CD4-positive, alpha-beta T cell (primary cell): ENCODE data around the gene G3BP1. TPM values are rescaled to one million over a fixed set of nuclear protein-coding genes. Genes with fewer than 3 reads are reported as not detected.
"Not testable (repeated sequence)": the region's sequence is repeated elsewhere in the genome, so short reads cannot be mapped to it uniquely, and the experiment has no call there.

Experiments used
- ATAC-seq: fragments of 200-7000 bp; cut with Tn5 transposase; one replicate; pipeline ENCODE4 v1.10.0; 2022; ENCODE audit warnings: mild to moderate bottlenecking; ENCODE audit not compliant: poor library complexity
- CTCF ChIA-PET: fragments of 350-600 bp; sonication (Branson Sonifier 250); formaldehyde crosslinking; loops from one replicate; lab custom pipeline; 2021; ENCODE audit warnings: antibody characterized with exemption, inconsistent platforms; lab: Charles Lee
- POLR2A ChIA-PET: fragments of 350-600 bp; sonication (Branson Sonifier 250); formaldehyde crosslinking; loops from one replicate; lab custom pipeline; 2021; ENCODE audit warnings: antibody characterized with exemption, inconsistent platforms; lab: Charles Lee
- DNase-seq, 14 experiments: peaks; one replicate each; pipeline ENCODE4 v3.0.0-alpha.2; 2013 to 2020; ENCODE audit warnings: mixed read lengths in 2 of 14
- H3K27ac ChIP-seq, 2 donors: one replicate each; pipeline versions ENCODE4 v1.5.1 to v1.7.0; 2013; ENCODE audit warnings: low read length in 2 of 2, low read depth in 1 of 2, mild to moderate bottlenecking in 1 of 2
- H3K27me3 ChIP-seq, 2 experiments: 1 replicate in 1 of 2; 2 replicates in 1 of 2; pipeline versions ENCODE4 v1.6.1 to v1.7.0; 2013; ENCODE audit warnings: low read length in 2 of 2, control low read depth in 1 of 2, mild to moderate bottlenecking in 1 of 2, moderate library complexity in 1 of 2; ENCODE audit not compliant: insufficient read depth in 2 of 2, control insufficient read depth in 1 of 2
- H3K36me3 ChIP-seq: one replicate; pipeline ENCODE4 v1.6.1; 2013; ENCODE audit warnings: low read length, control low read depth; ENCODE audit not compliant: insufficient read depth
- H3K4me1 ChIP-seq: one replicate; pipeline ENCODE4 v1.6.1; 2013; ENCODE audit warnings: low read length, control low read depth; ENCODE audit not compliant: insufficient read depth
- H3K4me3 ChIP-seq: one replicate; pipeline ENCODE4 v1.5.1; 2013; ENCODE audit warnings: mild to moderate bottlenecking, low read length, moderate library complexity
- H3K9me3 ChIP-seq, 2 experiments: 1 replicate in 1 of 2; 2 replicates in 1 of 2; pipeline versions ENCODE4 v1.6.1 to v1.7.0; 2013; ENCODE audit warnings: low read length in 2 of 2, mild to moderate bottlenecking in 2 of 2, control low read depth in 1 of 2, moderate library complexity in 1 of 2; ENCODE audit not compliant: control insufficient read depth in 1 of 2, insufficient read depth in 1 of 2
- H3K27ac Mint-ChIP-seq: one replicate; pipeline ENCODE4 v1.8.0; 2020; ENCODE audit warnings: mixed read lengths
- H3K27me3 Mint-ChIP-seq: one replicate; pipeline ENCODE4 v1.8.0; 2021; ENCODE audit warnings: mixed read lengths
- H3K36me3 Mint-ChIP-seq: one replicate; pipeline ENCODE4 v1.8.0; 2021; ENCODE audit warnings: low read depth, mixed read lengths
- H3K4me1 Mint-ChIP-seq: one replicate; pipeline ENCODE4 v1.8.0; 2021; ENCODE audit warnings: low read depth, mixed read lengths
- H3K4me3 Mint-ChIP-seq: one replicate; pipeline ENCODE4 v1.8.0; 2020; ENCODE audit warnings: mild to moderate bottlenecking, mixed read lengths
- H3K9me3 Mint-ChIP-seq: one replicate; pipeline ENCODE4 v1.8.0; 2020; ENCODE audit warnings: mixed read lengths
- intact Hi-C, 2 experiments: fragments of 100-400 bp; cut with DNase I in 1 of 2; cut with micrococcal nuclease in 1 of 2; formaldehyde crosslinking; loops; one replicate each; pipeline versions ENCODE4 v1.15.1 to v1.9.0; 2023 to 2025; cut with DNase I, micrococcal nuclease
- total RNA-seq, 174 experiments: library from RNA in 2 of 174; stranded (reverse) in 2 of 174; gene quantifications; one replicate each; pipeline ENCODE4 v1.2.3 and lab custom pipeline; 2021 to 2026
- TF ChIP-seq, protein P1 (sequence below): fragments of 200-600 bp; IDR thresholded peaks from one replicate; pipeline ENCODE4 v1.8.0; 2022; ENCODE audit warnings: antibody characterized with exemption, mild to moderate bottlenecking

G3BP1 gene
- total RNA-seq, 2 experiments from 2014 or later, result 82.3 to 83.9 TPM

GRCh38 chr5:151779531-151780125 lies 7.9 kb downstream of the G3BP1 start:
- Mint-ChIP-seq H3K27me3 (no peaks in the 10 kb centered on the region), H3K4me1 (peaks cover 89% of the 10 kb centered on the region), H3K36me3 (peaks cover 49% of the 10 kb centered on the region), H3K27ac (peak overlapping the region; percentile 62), H3K4me3 (peak overlapping the region; percentile 60), H3K9me3 (no peaks in the 10 kb centered on the region)
- Histone ChIP-seq H3K27ac (no peak overlapping the region), H3K4me1 (peaks cover 38% of the 10 kb centered on the region), H3K4me3 (no peak overlapping the region), H3K36me3 (peaks cover 18% of the 10 kb centered on the region), H3K9me3 (no peaks in the 10 kb centered on the region), H3K27me3 (no peaks in the 10 kb centered on the region)
- TF ChIP-seq, protein P1, sequence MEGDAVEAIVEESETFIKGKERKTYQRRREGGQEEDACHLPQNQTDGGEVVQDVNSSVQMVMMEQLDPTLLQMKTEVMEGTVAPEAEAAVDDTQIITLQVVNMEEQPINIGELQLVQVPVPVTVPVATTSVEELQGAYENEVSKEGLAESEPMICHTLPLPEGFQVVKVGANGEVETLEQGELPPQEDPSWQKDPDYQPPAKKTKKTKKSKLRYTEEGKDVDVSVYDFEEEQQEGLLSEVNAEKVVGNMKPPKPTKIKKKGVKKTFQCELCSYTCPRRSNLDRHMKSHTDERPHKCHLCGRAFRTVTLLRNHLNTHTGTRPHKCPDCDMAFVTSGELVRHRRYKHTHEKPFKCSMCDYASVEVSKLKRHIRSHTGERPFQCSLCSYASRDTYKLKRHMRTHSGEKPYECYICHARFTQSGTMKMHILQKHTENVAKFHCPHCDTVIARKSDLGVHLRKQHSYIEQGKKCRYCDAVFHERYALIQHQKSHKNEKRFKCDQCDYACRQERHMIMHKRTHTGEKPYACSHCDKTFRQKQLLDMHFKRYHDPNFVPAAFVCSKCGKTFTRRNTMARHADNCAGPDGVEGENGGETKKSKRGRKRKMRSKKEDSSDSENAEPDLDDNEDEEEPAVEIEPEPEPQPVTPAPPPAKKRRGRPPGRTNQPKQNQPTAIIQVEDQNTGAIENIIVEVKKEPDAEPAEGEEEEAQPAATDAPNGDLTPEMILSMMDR, result no peak
- ChIA-PET CTCF (no interaction called here), POLR2A (interaction anchor here (2.4 kb wide), 1 partner anchor 8 kb away, joined by 19 read pairs; the partner anchor contains the start of gene G3BP1)
- no peak for DNase-seq
- no peak for ATAC-seq
- intact Hi-C loops, result loop anchor here (10.0 kb wide), 2 partner anchors 125 to 555 kb away; partner anchors contain the start of gene CCDC69 (in 1 of the 2)

- no peak for ATAC-seq
- H3K27ac ChIP-seq, result peak overlapping the region in 1 of 2 donors; percentile 13
- DNase-seq, result no peak
- no peak overlapping the region for H3K4me3 ChIP-seq
- POLR2A ChIA-PET, result interaction anchor here (2.4 kb wide), 1 partner anchor 8 kb away, joined by 19 read pairs; the partner anchor contains the start of gene G3BP1
- H3K4me1 ChIP-seq, result peaks cover 38% of the 10 kb centered on the region
- peaks cover 18% of the 10 kb centered on the region for H3K36me3 ChIP-seq
- peaks cover 89% of the 10 kb centered on the region for H3K4me1 Mint-ChIP-seq
- intact Hi-C loops, result no loop called here
- peak overlapping the region; percentile 59 for H3K4me3 Mint-ChIP-seq
- TF ChIP-seq, protein P1, result no peak
- peak overlapping the region; percentile 62 for H3K27ac Mint-ChIP-seq
- H3K27me3 Mint-ChIP-seq, result no peaks in the 10 kb centered on the region
- CTCF ChIA-PET, result no interaction called here
- H3K27me3 ChIP-seq, result no peaks in the 10 kb centered on the region
- H3K9me3 Mint-ChIP-seq, result no peaks in the 10 kb centered on the region
- peaks cover 47% of the 10 kb centered on the region for H3K36me3 Mint-ChIP-seq
- H3K9me3 ChIP-seq, result no peaks in the 10 kb centered on the region
Measured at GRCh38 chr5:151780348-151780747, 8.6 kb downstream of the G3BP1 start.

GRCh38 chr5:151781201-151781600 lies 9.4 kb downstream of the G3BP1 start:
- Histone ChIP-seq H3K27me3 (no peaks in the 10 kb centered on the region), H3K36me3 (peaks cover 19% of the 10 kb centered on the region), H3K27ac (no peak overlapping the region), H3K4me3 (no peak overlapping the region), H3K9me3 (no peaks in the 10 kb centered on the region), H3K4me1 (peaks cover 38% of the 10 kb centered on the region)
- Mint-ChIP-seq H3K4me3 (peak overlapping the region; percentile 47), H3K4me1 (peaks cover 89% of the 10 kb centered on the region), H3K27me3 (no peaks in the 10 kb centered on the region), H3K9me3 (no peaks in the 10 kb centered on the region), H3K36me3 (peaks cover 47% of the 10 kb centered on the region), H3K27ac (peak overlapping the region; percentile 48)
- ATAC-seq (no peak), DNase-seq (no peak)
- POLR2A ChIA-PET, result interaction anchor here (2.4 kb wide), 1 partner anchor 9 kb away, joined by 19 read pairs; the partner anchor contains the start of gene G3BP1
- intact Hi-C loops, result no loop called here
- TF ChIP-seq, protein P1, result no peak
- CTCF ChIA-PET, result interaction anchor here (0.9 kb wide), 1 partner anchor 38 kb away, joined by 3 read pairs; no protein-coding TSS in a partner anchor

DNA sequence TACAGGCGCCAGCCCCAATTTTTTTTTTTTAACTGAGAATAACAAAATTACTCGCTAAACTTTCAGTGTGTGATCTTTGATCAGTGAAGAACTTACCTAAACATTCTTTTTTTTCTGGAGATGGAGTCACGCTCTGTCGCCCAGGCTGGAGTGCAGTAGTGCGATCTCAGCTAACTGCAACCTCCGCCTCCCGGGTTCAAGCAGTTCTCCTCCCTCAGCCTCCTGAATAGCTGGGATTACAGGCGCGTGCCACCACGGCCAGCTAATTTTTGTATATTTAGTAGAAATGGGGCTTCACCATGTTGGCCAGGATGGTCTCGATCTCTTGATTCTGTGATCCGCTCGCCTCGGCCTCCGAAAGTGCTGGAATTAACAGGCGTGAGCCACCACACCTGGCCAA lies 11.9 kb downstream of the G3BP1 start:
- H3K27me3 ChIP-seq, H3K27me3 Mint-ChIP-seq, ATAC-seq, H3K9me3 ChIP-seq, intact Hi-C loops, H3K4me3 ChIP-seq, H3K4me3 Mint-ChIP-seq, DNase-seq, H3K9me3 Mint-ChIP-seq, H3K27ac ChIP-seq: not testable (repeated sequence)
- peaks cover 77% of the 10 kb centered on the region for H3K4me1 Mint-ChIP-seq
- peaks cover 27% of the 10 kb centered on the region for H3K36me3 ChIP-seq
- peaks cover 25% of the 10 kb centered on the region for H3K4me1 ChIP-seq
- POLR2A ChIA-PET, result interaction anchor here (3.4 kb wide), 1 partner anchor 12 kb away, joined by 18 read pairs; the partner anchor contains the start of gene G3BP1
- peak overlapping the region; percentile 55 for H3K27ac Mint-ChIP-seq
- H3K36me3 Mint-ChIP-seq, result peaks cover 51% of the 10 kb centered on the region
- CTCF ChIA-PET, result interaction anchor here (1.5 kb wide), 1 partner anchor 125 kb away, joined by 4 read pairs; no protein-coding TSS in a partner anchor
